22Rv1 (cell line): ENCODE measurements around the gene RAD50.

Experiments
- H3K27ac ChIP-seq: fragments of 450-650 bp; 2 replicates; pipeline ENCODE4 v1.5.1; 2017
- CTCF ChIP-seq: fragments of 450-650 bp; IDR thresholded peaks from 2 replicates; pipeline ENCODE4 v1.5.1; 2017; ENCODE audit warnings: mild to moderate bottlenecking
- ZFX ChIP-seq: fragments of 450-650 bp; IDR thresholded peaks from 2 replicates; pipeline ENCODE4 v1.6.1; 2017; ENCODE audit warnings: antibody characterized with exemption, borderline replicate concordance

Gene RAD50

GRCh38 chr5:132674671-132675506 is 118.1 kb downstream of the RAD50 start:
- H3K27ac ChIP-seq: no peak overlapping the region
- TF ChIP-seq CTCF: no peak
- no peak for TF ChIP-seq ZFX

DNA sequence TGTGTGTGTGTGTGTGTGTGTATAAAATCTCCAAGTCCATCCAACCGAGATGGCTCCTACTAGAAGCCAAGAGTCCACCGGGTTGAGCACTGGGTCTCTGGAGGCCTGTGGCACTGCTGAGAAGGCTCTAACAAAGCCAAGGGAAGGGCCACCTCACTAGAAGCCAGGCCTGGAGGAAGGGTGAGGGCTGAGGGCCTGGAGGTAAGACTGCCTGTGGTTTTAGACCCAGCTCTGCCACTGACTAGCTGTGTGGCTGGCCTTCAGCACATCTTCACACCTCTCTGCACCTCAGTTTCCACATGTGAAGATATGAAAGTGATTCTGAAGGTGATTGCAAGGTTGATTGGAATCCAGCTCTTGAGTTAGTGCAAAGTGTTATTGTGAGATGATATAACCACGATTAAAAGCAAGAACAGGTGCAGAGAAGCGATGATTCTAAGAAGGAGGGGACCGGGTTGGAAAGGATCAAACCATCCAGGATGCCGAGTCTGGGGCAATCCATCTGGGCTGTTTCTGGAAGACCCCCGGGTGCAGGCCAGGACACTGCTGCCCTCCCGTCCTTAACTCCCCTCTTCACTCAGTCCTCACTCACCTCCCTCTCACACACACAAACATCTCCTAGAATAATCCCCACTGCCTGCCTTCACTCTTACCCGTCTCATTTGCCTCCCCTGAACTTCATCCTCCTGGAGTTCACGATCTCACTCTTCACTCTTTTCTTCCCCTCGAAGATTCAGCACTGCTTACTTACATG is 119.3 kb downstream of the RAD50 start:
- TF ChIP-seq ZFX (no peak), CTCF (no peak)
- H3K27ac ChIP-seq: no peak overlapping the region

DNA sequence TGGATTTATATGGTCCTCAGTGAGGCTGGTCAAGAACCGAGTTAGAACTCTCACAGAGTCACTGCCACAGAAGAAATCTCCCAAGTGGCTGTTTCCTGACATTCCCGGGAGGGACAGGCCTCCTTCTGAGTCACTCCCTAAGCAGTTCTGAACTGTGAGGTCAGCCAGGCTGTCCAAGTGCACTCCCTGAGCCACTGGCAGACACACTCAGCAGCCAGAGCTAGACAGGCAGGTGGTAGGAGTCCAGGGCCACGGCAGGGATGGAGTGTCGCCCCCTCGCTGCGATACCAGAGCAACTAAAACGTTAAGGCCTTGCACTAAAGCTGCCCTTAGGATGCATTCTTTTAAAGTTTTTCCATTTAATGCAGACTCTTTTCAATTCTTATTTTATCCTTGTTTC is 120.4 kb downstream of the RAD50 start:
- TF ChIP-seq CTCF: no peak
- TF ChIP-seq ZFX: no peak
- no peak overlapping the region for H3K27ac ChIP-seq

- no peak overlapping the region for H3K27ac ChIP-seq
- no peak for TF ChIP-seq CTCF
- no peak for TF ChIP-seq ZFX
These were observed 121.1 kb downstream of the RAD50 start for GRCh38 chr5:132677682-132678400.

DNA sequence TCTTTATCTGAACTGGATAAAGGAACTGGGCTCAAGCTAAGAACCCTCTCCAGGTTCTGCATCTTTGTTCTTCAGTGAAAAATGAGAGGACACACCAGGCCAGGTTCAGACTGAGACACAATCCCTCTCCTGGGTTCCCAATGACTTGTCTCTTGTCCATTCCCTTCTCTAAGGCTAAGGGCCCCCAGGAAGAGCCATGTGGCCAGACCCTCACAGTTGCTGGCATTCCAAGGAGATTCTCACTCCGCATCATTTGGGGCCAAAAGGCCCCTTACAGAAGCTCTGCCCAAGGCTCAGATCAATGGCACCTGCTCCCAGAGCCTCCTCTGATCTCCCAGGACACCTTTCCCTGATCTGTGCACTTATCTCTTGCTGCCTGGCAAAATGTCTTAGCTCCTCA is 122.0 kb downstream of the RAD50 start:
- TF ChIP-seq CTCF (no peak), ZFX (no peak)
- H3K27ac ChIP-seq: no peak overlapping the region

DNA sequence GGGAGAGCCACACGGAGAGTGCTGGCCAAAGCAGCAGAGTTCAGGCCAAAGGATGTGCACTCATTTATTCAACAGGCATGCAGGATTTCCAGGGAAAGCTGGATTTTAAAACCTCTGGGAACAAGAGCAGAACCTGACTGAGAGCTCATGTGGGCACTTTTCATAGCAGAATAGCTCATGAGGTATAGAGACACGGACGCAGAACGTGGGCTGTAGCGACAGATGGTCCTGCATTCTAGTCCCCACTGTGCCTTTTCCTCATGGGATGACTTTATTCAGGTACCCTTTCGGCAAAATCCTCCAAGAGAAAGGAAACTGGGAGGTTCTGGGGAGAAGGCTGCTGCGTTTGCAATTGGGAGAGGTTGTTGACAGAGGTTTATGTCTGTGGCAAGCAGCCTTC is 122.4 kb downstream of the RAD50 start:
- no peak overlapping the region for H3K27ac ChIP-seq
- TF ChIP-seq ZFX (no peak), CTCF (no peak)
